ENCODE measurements around the gene AKT1. TPM values are rescaled to one million over a fixed set of nuclear protein-coding genes. Genes with fewer than 3 reads are reported as not detected.
A peak's percentile ranks its signal among the peaks of the same experiment; 100 is the strongest.

The AKT1 gene
- total and polyA plus RNA-seq, 2 of the 13 experiments (the other 11 are each of a cell fraction or from before 2014, with no cell fraction given): 96.2 to 116 TPM

DNA sequence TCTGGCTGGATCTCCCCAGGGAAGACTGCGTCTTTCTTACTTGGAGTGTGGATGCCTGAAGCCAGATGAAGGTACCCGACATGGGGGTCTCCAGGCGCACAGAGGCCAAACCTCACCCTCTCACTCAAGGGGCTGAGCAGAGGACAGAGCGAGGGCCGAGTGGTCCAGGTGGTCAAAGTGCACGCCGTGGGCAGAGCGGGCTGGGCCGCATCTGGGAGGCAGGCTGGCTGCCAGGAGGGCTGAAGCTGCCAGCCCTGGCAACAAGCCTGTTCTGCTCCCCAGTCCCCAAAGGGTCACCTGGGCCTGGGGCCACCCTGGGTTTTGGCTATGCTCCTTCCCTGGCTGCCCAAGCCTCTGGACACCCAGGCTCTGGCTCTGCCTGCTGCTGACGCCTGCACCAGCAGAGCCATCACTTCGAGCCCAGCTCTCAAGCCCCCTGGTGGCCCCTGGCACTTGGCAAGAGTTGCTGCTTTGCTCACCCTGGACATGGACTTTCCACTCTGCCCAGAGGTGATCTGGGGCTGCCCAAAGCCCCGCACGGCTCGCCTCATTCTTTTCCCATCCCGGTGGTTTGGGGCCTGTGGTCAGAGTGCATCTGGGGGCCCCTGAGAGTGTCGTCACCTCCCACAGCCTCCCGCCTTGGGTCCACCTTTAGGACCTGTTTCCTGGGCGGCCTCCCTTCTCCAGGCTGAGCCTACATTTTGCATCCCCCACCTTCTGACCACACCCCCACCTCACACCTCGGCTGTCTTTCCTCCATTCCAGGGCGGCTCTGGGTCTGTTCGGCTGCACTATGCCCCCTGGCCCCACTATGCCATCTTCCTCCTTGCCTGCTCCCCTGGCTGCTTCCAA lies 68.7 kb downstream of the AKT1 start (continued):
- no peak for TF ChIP-seq AHR (CRISPR knock-in tag; IDR thresholded peaks at IDR 0.05)
- no peak for TF ChIP-seq SOX6 (IDR thresholded peaks at IDR 0.05)
- TF ChIP-seq SOX6 (CRISPR knock-in tag; IDR thresholded peaks at IDR 0.05): peak; percentile 63
- TF ChIP-seq U2AF2 (IDR thresholded peaks at IDR 0.05; ENCODE audit: low read depth, low read length): no peak
- no peak for TF ChIP-seq DR1 (CRISPR knock-in tag; IDR thresholded peaks at IDR 0.05)
- TF ChIP-seq CCDC6 (CRISPR knock-in tag; IDR thresholded peaks at IDR 0.05): no peak
- no peak for TF ChIP-seq E2F1 (CRISPR knock-in tag; IDR thresholded peaks at IDR 0.05)
- TF ChIP-seq MYC (CRISPR knock-in tag; IDR thresholded peaks at IDR 0.05; ENCODE audit: borderline replicate concordance): peak; percentile 63; the same call in 1 of the 2 replicates
- TF ChIP-seq, protein P1, sequence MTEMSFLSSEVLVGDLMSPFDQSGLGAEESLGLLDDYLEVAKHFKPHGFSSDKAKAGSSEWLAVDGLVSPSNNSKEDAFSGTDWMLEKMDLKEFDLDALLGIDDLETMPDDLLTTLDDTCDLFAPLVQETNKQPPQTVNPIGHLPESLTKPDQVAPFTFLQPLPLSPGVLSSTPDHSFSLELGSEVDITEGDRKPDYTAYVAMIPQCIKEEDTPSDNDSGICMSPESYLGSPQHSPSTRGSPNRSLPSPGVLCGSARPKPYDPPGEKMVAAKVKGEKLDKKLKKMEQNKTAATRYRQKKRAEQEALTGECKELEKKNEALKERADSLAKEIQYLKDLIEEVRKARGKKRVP (CRISPR knock-in tag; IDR thresholded peaks at IDR 0.05): no peak
- TF ChIP-seq PITX1 (CRISPR knock-in tag; IDR thresholded peaks at IDR 0.05): 0 out of 2 replicates have a peak, but pooled peaks have one; percentile 35
- no peak for TF ChIP-seq ARNT2 (CRISPR knock-in tag; IDR thresholded peaks at IDR 0.05; ENCODE audit: low read depth)
- TF ChIP-seq KLF11 (CRISPR knock-in tag; IDR thresholded peaks at IDR 0.05): peak; percentile 56; the same call in 1 of the 2 replicates
- TF ChIP-seq CBX1 (IDR thresholded peaks at IDR 0.05; ENCODE audit: low read depth): no peak
- no peak for TF ChIP-seq ZNF17 (CRISPR knock-in tag; IDR thresholded peaks at IDR 0.05)
- 0 out of 2 replicates have a peak, but pooled peaks have one; percentile 62 for TF ChIP-seq IRF2 (CRISPR knock-in tag; IDR thresholded peaks at IDR 0.05)
- TF ChIP-seq, protein P2, sequence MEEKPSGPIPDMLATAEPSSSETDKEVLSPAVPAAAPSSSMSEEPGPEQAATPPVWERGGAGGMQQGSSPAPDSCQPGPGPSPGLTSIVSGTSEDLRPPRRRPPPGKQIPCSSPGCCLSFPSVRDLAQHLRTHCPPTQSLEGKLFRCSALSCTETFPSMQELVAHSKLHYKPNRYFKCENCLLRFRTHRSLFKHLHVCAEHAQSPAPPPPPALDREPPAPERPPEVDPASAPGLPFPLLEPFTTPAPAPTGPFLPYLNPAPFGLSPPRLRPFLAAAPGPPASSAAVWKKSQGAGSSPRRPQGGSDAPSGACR (CRISPR knock-in tag; IDR thresholded peaks at IDR 0.05): no peak
- TF ChIP-seq GTF3A (CRISPR knock-in tag; conservative IDR thresholded peaks at IDR 0.05): no peak
- TF ChIP-seq, protein P3, sequence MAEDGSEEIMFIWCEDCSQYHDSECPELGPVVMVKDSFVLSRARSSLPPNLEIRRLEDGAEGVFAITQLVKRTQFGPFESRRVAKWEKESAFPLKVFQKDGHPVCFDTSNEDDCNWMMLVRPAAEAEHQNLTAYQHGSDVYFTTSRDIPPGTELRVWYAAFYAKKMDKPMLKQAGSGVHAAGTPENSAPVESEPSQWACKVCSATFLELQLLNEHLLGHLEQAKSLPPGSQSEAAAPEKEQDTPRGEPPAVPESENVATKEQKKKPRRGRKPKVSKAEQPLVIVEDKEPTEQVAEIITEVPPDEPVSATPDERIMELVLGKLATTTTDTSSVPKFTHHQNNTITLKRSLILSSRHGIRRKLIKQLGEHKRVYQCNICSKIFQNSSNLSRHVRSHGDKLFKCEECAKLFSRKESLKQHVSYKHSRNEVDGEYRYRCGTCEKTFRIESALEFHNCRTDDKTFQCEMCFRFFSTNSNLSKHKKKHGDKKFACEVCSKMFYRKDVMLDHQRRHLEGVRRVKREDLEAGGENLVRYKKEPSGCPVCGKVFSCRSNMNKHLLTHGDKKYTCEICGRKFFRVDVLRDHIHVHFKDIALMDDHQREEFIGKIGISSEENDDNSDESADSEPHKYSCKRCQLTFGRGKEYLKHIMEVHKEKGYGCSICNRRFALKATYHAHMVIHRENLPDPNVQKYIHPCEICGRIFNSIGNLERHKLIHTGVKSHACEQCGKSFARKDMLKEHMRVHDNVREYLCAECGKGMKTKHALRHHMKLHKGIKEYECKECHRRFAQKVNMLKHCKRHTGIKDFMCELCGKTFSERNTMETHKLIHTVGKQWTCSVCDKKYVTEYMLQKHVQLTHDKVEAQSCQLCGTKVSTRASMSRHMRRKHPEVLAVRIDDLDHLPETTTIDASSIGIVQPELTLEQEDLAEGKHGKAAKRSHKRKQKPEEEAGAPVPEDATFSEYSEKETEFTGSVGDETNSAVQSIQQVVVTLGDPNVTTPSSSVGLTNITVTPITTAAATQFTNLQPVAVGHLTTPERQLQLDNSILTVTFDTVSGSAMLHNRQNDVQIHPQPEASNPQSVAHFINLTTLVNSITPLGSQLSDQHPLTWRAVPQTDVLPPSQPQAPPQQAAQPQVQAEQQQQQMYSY (CRISPR knock-in tag; IDR thresholded peaks at IDR 0.05): no peak
- no peak for TF ChIP-seq NCOA5 (CRISPR knock-in tag; IDR thresholded peaks at IDR 0.05)
- no peak for TF ChIP-seq DRAP1 (CRISPR knock-in tag; IDR thresholded peaks at IDR 0.05)
- TF ChIP-seq KDM4B (CRISPR knock-in tag; IDR thresholded peaks at IDR 0.05): no peak
- TF ChIP-seq ZNF543 (CRISPR knock-in tag; IDR thresholded peaks at IDR 0.05): peak; percentile 59
- TF ChIP-seq ISX (CRISPR knock-in tag; conservative IDR thresholded peaks at IDR 0.05): no peak
